Testis (tissue), 3 donors: ENCODE results near the gene HECW1. TPM values are rescaled to one million over a fixed set of nuclear protein-coding genes. Genes with fewer than 3 reads are reported as not detected.

Experiments used
- DNase-seq: peaks from one replicate; pipeline ENCODE4 v3.0.0-alpha.2; 2019
- H3K27ac ChIP-seq, 2 donors: fragments of 200-600 bp; sonication (generic); one replicate each; pipeline ENCODE4 v1.5.1; 2019
- H3K27me3 ChIP-seq: fragments of 200-600 bp; sonication (generic); one replicate; pipeline ENCODE4 v1.5.1; 2019
- H3K36me3 ChIP-seq: fragments of 200-600 bp; sonication (generic); one replicate; pipeline ENCODE4 v1.5.1; 2017; ENCODE audit warnings: low read depth; ENCODE audit errors: missing control alignments
- H3K4me1 ChIP-seq: fragments of 200-600 bp; sonication (generic); one replicate; pipeline ENCODE4 v1.5.1; 2019
- H3K4me3 ChIP-seq, 2 donors: fragments of 200-600 bp; sonication (generic); one replicate each; pipeline ENCODE4 v1.5.1; 2017 to 2019
- H3K9me3 ChIP-seq: fragments of 200-600 bp; sonication (generic); one replicate; pipeline ENCODE4 v1.5.1; 2017
- CTCF ChIP-seq, 3 experiments: fragments of 450-650 bp in 2 of 3; fragments of 200-600 bp in 1 of 3; sonication (generic) in 1 of 3; IDR thresholded peaks; one replicate each; pipeline ENCODE4 v1.5.1; 2016 to 2019; ENCODE audit warnings: antibody characterized with exemption in 3 of 3, mild to moderate bottlenecking in 2 of 3, moderate library complexity in 1 of 3
- POLR2A ChIP-seq: fragments of 450-650 bp; IDR thresholded peaks from one replicate; pipeline ENCODE4 v1.6.1; 2017; ENCODE audit warnings: antibody characterized with exemption, mild to moderate bottlenecking, moderate library complexity
- WGBS, 2 donors: methylation state at CpG; one replicate each; pipeline ENCODE4 v1.1.5; 2018; 5-methylcytosine and 5-hydroxymethylcytosine counted together
- intact Hi-C: fragments of 100-400 bp; cut with DNase I; formaldehyde crosslinking; loops from one replicate; pipeline ENCODE4 v1.15.1; 2023; ENCODE audit warnings: low total_unique reads
- polyA plus RNA-seq: library from polyadenylated mRNA; stranded (reverse); fragments of 350-450 nt; fragmentation: Illumina TruSeq; extraction: RNeasy Lipid Tissue Mini Kit (QIAGEN cat#74804); gene quantifications from one replicate; pipeline ENCODE4 v1.2.3, GENCODE V29; 2014; ENCODE audit warnings: low read depth, low replicate concordance; ENCODE audit not compliant: insufficient read depth
- total RNA-seq, 2 donors: library from RNA; depleted of rRNA; stranded (reverse); fragments of >200 nt; gene quantifications; one replicate each; pipeline ENCODE4 v1.2.3, GENCODE V29; 2016

HECW1 gene
- total and polyA plus RNA-seq, 3 donors from 2014 or later, result 3.2 to 14.5 (median 5.0) TPM

GRCh38 chr7:43148161-43148731 lies 35.8 kb downstream of the HECW1 start:
- no peaks in the 10 kb centered on the region for H3K9me3 ChIP-seq
- H3K36me3 ChIP-seq, result no peaks in the 10 kb centered on the region
- no peaks in the 10 kb centered on the region for H3K27me3 ChIP-seq
- no peak overlapping the region for H3K4me3 ChIP-seq
- H3K27ac ChIP-seq, result no peak overlapping the region
- TF ChIP-seq CTCF (IDR thresholded peaks at IDR 0.05) (no peak), POLR2A (no peak)
- H3K4me1 ChIP-seq, result no peaks in the 10 kb centered on the region
- intact Hi-C loops, result no loop called here
- DNase-seq, result no peak

- intact Hi-C loops, result no loop called here
- no peak for TF ChIP-seq POLR2A
- no peak for TF ChIP-seq CTCF (IDR thresholded peaks at IDR 0.05)
- Histone ChIP-seq H3K36me3 (no peaks in the 10 kb centered on the region), H3K4me3 (no peak overlapping the region), H3K27ac (no peak overlapping the region), H3K9me3 (no peaks in the 10 kb centered on the region), H3K27me3 (no peaks in the 10 kb centered on the region), H3K4me1 (no peaks in the 10 kb centered on the region)
- WGBS, 2 donors, result 63 to 75% methylated on average over 1 of the region's 1 CpG
- DNase-seq, result no peak
Observed at GRCh38 chr7:43151076-43151475, 38.6 kb downstream of the HECW1 start.

- no peaks in the 10 kb centered on the region for H3K36me3 ChIP-seq
- TF ChIP-seq POLR2A (no peak), CTCF (IDR thresholded peaks at IDR 0.05) (no peak)
- no peak for DNase-seq
- WGBS, 2 donors, result 77 to 82% methylated on average over 6 of the region's 6 CpGs
- no peaks in the 10 kb centered on the region for H3K9me3 ChIP-seq
- no peaks in the 10 kb centered on the region for H3K4me1 ChIP-seq
- intact Hi-C loops, result no loop called here
- no peak overlapping the region for H3K27ac ChIP-seq
- no peaks in the 10 kb centered on the region for H3K27me3 ChIP-seq
- no peak overlapping the region for H3K4me3 ChIP-seq
Observed at GRCh38 chr7:43152696-43153095, 40.2 kb downstream of the HECW1 start.

GRCh38 chr7:43155636-43156035 lies 43.2 kb downstream of the HECW1 start:
- intact Hi-C loops, result no loop called here
- Histone ChIP-seq H3K4me1 (no peaks in the 10 kb centered on the region), H3K9me3 (no peaks in the 10 kb centered on the region), H3K36me3 (no peaks in the 10 kb centered on the region), H3K27ac (no peak overlapping the region), H3K4me3 (no peak overlapping the region), H3K27me3 (no peaks in the 10 kb centered on the region)
- DNase-seq, result no peak
- WGBS, 2 donors, result 62 to 76% methylated on average over 4 of the region's 4 CpGs
- TF ChIP-seq CTCF (IDR thresholded peaks at IDR 0.05) (no peak), POLR2A (no peak)

GRCh38 chr7:43163885-43164284 lies 51.4 kb downstream of the HECW1 start:
- no peak for TF ChIP-seq POLR2A

More at GRCh38 chr7:43163885-43164284, 51.4 kb downstream of the HECW1 start:
- 92 to 95% methylated on average over 3 of the region's 3 CpGs for WGBS, 2 donors
- H3K27me3 ChIP-seq, result no peaks in the 10 kb centered on the region
- H3K9me3 ChIP-seq, result no peaks in the 10 kb centered on the region
- no peaks in the 10 kb centered on the region for H3K4me1 ChIP-seq
- no peak overlapping the region for H3K4me3 ChIP-seq
- intact Hi-C loops, result no loop called here
- H3K36me3 ChIP-seq, result no peaks in the 10 kb centered on the region
- DNase-seq, result no peak
- no peak overlapping the region for H3K27ac ChIP-seq
